ENCODE data around the gene ZNF12. TPM values are rescaled to one million over a fixed set of nuclear protein-coding genes. Genes with fewer than 3 reads are reported as not detected.
"Not testable (repeated sequence)": the region's sequence is repeated elsewhere in the genome, so short reads cannot be mapped to it uniquely, and the experiment has no call there.

The ZNF12 gene
- total and polyA plus RNA-seq, 3 donors from 2014 or later, result 10.3 to 18.0 (median 15.5) TPM

DNA sequence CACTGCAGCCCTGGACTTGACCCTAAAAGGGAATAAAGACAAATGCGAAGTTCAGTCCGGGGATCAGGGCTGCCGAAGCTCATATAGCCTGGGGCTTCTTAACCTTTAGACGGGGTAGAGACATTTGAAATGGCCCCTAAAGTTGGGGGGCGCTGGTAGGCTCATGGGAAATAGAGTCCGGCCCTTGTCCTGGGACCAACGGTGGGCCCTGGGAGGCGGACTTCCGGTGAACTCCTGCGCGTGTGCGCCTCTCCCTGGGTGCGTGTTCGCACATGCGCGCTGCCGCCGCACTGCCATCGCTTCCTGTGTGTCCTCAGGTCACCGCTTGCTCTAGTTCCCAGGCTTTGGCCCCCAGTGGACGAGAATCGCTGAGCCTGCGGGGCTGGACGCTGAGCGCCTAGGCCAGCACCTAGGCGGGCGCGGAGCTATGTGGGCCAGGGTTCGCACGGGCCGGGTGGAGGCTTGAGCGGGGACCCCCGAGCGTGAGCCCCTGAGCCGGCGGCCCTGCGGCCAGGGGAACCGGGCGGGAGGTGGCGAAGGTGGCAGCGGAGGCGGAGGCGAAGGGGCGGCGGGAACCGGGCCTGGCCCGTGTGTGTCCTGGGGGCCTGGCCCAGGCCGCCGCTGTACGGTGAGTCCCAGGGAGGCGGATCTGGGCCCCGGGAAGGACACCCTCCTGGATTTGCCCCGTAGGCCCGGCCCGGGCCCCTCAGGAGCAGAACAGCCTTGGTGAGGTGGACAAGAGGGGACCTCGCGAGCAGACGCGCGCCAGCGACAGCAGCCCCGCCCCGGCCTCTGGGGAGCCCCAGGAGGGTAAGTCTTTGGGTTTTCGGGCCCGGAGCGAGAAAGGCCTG lies 23.0 kb upstream of the ZNF12 start:
- peak; percentile 95 for DNase-seq
- peaks cover 4% of the 10 kb centered on the region for H3K4me1 ChIP-seq
- H3K27me3 ChIP-seq, result no peaks in the 10 kb centered on the region
- intact Hi-C loops (cut with DNase I; ENCODE audit: low total_unique reads), result no loop called here
- TF ChIP-seq, protein P1, sequence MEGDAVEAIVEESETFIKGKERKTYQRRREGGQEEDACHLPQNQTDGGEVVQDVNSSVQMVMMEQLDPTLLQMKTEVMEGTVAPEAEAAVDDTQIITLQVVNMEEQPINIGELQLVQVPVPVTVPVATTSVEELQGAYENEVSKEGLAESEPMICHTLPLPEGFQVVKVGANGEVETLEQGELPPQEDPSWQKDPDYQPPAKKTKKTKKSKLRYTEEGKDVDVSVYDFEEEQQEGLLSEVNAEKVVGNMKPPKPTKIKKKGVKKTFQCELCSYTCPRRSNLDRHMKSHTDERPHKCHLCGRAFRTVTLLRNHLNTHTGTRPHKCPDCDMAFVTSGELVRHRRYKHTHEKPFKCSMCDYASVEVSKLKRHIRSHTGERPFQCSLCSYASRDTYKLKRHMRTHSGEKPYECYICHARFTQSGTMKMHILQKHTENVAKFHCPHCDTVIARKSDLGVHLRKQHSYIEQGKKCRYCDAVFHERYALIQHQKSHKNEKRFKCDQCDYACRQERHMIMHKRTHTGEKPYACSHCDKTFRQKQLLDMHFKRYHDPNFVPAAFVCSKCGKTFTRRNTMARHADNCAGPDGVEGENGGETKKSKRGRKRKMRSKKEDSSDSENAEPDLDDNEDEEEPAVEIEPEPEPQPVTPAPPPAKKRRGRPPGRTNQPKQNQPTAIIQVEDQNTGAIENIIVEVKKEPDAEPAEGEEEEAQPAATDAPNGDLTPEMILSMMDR (IDR thresholded peaks at IDR 0.05), result no peak
- TF ChIP-seq POLR2A (IDR thresholded peaks at IDR 0.05), result no peak
- H3K36me3 ChIP-seq (ENCODE audit: low read depth, missing control alignments), result no peaks in the 10 kb centered on the region
- H3K27ac ChIP-seq, result peak overlapping the region; percentile 86 to 89
- WGBS, 2 donors, result 1 to 2% methylated on average over 17 to 60 of the region's 66 CpGs
- no peaks in the 10 kb centered on the region for H3K9me3 ChIP-seq
- H3K4me3 ChIP-seq, result peak overlapping the region; percentile 89 to 97

DNA sequence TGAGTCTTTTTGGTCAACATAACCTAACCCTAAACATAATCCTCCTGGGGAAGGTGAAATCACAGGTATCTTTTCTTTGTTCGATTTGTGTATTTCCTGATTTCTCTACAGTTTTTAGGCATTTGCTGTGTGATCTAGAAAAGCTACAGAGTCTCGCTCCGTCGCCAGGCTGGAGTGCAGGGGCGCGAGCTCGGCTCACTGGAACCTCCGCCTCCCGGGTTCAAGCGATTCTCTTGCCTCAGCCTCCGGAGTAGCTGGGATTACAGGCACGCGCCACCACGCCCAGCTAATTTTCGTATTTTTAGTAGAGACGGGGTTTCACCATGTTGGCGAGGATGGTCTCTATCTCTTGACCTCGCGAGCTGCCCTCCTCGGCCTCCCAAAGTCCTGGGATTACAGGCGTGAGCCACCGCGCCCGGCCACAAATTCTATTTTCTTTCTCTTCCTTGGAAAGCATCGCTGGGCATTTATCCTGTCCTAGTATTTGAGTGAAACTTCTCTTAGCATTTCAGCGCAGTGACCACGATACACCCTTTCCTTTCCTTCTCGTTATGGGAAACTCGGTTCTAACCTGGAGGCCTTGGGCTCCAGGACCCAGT lies 22.2 kb upstream of the ZNF12 start:
- 38 to 50% methylated on average over 29 of the region's 29 CpGs for WGBS, 2 donors
- H3K4me3 ChIP-seq, result peak overlapping the region; percentile 89 to 97
- H3K36me3 ChIP-seq (ENCODE audit: low read depth, missing control alignments); H3K27me3 ChIP-seq; DNase-seq; H3K9me3 ChIP-seq; H3K4me1 ChIP-seq; intact Hi-C loops (cut with DNase I; ENCODE audit: low total_unique reads): not testable (repeated sequence)
- peak overlapping the region; percentile 86 to 89 for H3K27ac ChIP-seq

DNA sequence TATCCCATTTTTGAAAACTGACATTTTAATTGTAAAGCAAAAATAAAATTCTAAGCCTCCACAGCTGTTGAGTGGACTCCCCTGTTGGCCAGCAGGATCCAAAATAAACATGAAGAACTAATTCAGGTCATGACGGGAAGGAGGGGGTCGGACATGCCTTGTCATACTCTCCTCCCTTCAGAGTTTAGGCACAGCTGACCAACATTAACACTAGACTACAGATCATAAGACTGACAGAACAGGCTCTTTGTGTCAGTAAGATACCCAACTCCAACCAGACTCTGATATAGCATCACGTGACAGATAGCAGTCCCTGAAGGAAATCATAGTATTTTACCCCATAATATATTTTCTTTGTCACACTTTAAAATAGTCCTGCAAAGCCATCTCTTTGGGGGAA lies 20.9 kb upstream of the ZNF12 start:
- H3K27me3 ChIP-seq, result no peaks in the 10 kb centered on the region
- H3K9me3 ChIP-seq, result no peaks in the 10 kb centered on the region
- no peak for TF ChIP-seq POLR2A (IDR thresholded peaks at IDR 0.05)
- TF ChIP-seq, protein P1 (IDR thresholded peaks at IDR 0.05), result no peak
- H3K4me1 ChIP-seq, result peaks cover 4% of the 10 kb centered on the region
- WGBS, 2 donors, result 57 to 70% methylated on average over 3 of the region's 3 CpGs
- no peaks in the 10 kb centered on the region for H3K36me3 ChIP-seq (ENCODE audit: low read depth, missing control alignments)
- no peak overlapping the region for H3K27ac ChIP-seq
- no peak for DNase-seq
- intact Hi-C loops (cut with DNase I; ENCODE audit: low total_unique reads), result no loop called here
- no peak overlapping the region for H3K4me3 ChIP-seq

DNA sequence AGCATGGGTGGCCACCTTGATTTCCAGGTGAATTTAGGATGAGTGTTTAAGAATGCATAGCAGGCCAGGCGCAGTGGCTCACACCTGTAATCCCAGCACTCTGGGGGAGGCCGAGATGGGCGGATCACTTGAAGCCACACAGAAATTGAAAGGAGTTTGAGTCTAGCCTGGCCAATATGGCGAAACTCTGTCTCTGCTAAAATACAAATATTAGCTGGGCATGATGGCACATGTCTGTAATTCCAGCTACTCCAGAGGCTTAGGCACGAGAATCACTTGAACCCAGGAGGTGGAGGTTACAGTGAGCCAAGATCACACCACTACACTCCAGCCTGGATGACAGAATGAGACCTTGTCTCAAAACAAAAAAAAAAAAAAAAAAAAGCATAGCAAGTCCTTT lies 19.6 kb upstream of the ZNF12 start:
- H3K27me3 ChIP-seq; H3K4me3 ChIP-seq; intact Hi-C loops (cut with DNase I; ENCODE audit: low total_unique reads); H3K9me3 ChIP-seq; DNase-seq; H3K27ac ChIP-seq; H3K36me3 ChIP-seq (ENCODE audit: low read depth, missing control alignments); H3K4me1 ChIP-seq: not testable (repeated sequence)
- 91 to 93% methylated on average over 5 of the region's 5 CpGs for WGBS, 2 donors

DNA sequence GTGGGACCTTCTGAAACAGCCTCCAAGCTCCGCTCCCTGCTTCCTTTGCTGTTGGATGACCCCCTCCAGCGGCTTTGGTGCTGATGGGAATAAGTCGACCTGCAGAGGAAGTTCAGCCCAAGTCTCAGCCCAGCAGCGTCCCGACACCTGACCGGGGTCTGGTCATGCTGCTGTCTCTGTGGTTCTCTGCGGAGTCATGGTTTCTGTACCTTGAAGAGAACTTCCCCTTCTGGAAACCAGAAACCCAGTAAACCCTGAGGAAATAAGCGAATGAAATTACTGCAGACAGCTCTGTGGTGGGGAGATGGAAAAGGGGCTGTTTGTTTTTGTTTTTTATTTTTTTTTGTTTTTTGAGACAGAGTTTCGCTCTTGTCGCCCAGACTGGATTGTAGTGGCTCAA lies 18.3 kb upstream of the ZNF12 start:
- no peak overlapping the region for H3K27ac ChIP-seq
- WGBS, 2 donors, result 83 to 86% methylated on average over 9 of the region's 10 CpGs
- H3K36me3 ChIP-seq (ENCODE audit: low read depth, missing control alignments), result no peaks in the 10 kb centered on the region
- no peak overlapping the region for H3K4me3 ChIP-seq
- H3K9me3 ChIP-seq, result no peaks in the 10 kb centered on the region
- no peak for TF ChIP-seq POLR2A (IDR thresholded peaks at IDR 0.05)
- TF ChIP-seq, protein P1 (IDR thresholded peaks at IDR 0.05), result no peak
- no peaks in the 10 kb centered on the region for H3K27me3 ChIP-seq
- DNase-seq, result no peak
- intact Hi-C loops (cut with DNase I; ENCODE audit: low total_unique reads), result no loop called here
- H3K4me1 ChIP-seq, result no peaks in the 10 kb centered on the region

DNA sequence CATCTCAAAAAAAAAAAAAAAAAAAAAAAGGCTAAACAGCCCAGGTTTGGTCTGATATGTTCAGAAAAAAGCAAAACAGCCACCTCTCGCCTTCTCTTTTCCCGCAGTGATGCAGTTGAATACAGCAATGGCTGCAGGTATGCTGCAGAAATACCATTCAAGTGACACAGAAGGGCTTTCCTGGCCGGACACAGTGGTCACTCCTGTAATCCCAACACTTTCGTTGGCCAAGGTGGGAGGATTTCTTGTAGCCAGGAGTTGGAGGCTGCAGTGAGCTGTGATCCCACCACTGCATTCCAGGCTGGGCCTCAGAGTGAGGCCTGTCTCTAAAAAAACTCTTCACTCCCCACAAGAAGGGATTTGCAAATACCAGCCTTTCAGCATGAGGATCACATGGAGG lies 17.6 kb upstream of the ZNF12 start:
- H3K4me3 ChIP-seq; H3K4me1 ChIP-seq; intact Hi-C loops (cut with DNase I; ENCODE audit: low total_unique reads); H3K9me3 ChIP-seq; DNase-seq; H3K27me3 ChIP-seq; H3K36me3 ChIP-seq (ENCODE audit: low read depth, missing control alignments); H3K27ac ChIP-seq: not testable (repeated sequence)
- WGBS, 2 donors, result 82 to 95% methylated on average over 4 of the region's 4 CpGs
